DMS53 treated with DMSO at 0.1 percent for 48 hours (cell line): Measurements from ENCODE around the gene ZC3H12A.
"Not testable (repeated sequence)": the region's sequence is repeated elsewhere in the genome, so short reads cannot be mapped to it uniquely, and the experiment has no call there.

Experiments used
- DNase-seq: peaks from one replicate; lab custom pipeline; 2025; ENCODE audit not compliant: unreplicated experiment; lab: John Stamatoyannopoulos, UW

ZC3H12A gene

DNA sequence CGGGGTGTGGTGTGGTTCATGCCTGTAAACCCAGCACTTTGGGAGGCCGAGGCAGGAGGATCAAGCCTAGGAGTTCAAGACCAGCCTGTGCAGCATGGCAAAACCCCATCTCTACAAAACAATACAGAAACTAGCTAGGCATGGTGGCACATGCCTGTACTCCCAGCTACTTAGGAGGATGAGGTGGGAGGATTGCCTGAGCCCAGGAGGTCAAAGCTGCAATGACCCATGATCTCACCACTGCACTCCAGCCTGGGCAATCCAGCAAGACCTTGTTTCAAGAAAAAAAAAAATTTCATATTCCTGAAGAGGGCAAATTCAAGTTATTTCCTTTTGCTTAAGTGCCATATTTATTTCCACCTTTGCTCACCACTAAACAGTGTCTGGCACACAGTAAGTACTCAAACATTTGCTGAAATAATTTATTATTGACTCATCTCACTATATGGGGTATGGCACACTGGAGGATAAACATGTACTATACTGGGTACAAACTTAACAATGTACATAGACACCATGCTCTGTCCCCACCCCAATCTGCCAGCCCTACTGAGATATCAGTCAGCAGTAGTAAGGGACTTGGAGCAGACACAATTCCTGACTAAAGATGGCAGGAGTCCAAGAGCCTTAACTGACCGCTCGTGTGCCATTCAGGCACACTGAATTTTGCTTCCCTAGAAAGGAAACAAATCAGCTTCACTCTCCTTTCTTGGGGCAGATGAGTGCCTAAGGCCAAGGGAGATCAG, 24.7 kb downstream of the ZC3H12A start:
- DNase-seq = peak; percentile 53

- DNase-seq = no peak
Measured at GRCh38 chr1:37501661-37502060, 27.3 kb downstream of the ZC3H12A start.

- no peak for DNase-seq
Measured at GRCh38 chr1:37502104-37502503, 27.7 kb downstream of the ZC3H12A start.

GRCh38 chr1:37502791-37503190, 28.4 kb downstream of the ZC3H12A start:
- DNase-seq = not testable (repeated sequence)

DNA sequence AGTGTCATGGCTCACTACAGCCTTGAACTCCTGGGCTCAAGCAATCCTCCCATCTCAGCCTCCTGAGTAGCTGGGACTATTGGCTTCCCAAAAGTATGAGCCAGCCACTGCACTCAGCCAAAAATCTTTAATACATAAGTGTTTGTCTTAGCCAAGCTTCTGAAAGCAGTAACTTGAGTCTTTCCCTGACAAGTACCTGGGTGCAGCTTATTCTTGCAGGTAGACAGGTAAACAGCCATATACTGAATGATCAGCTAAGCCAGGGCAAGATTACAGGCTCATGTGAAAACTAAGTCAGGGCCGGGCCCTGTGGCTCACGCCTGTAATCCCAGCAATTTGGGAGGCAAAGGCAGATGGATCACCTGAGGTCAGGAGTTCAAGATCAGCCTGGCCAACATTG, 32.4 kb downstream of the ZC3H12A start:
- no peak for DNase-seq

- no peak for DNase-seq
Measured at GRCh38 chr1:37509181-37509580, 34.8 kb downstream of the ZC3H12A start.

GRCh38 chr1:37513795-37514349, 39.5 kb downstream of the ZC3H12A start:
- DNase-seq = peak; percentile 26

GRCh38 chr1:37514350-37515184, 40.2 kb downstream of the ZC3H12A start, which contains the start of gene MEAF6:
Gene MEAF6 (minus strand): TSS chr1:37514766. CDS start chr1:37514746, 20 bp downstream.
- peak; percentile 89 for DNase-seq

- no peak for DNase-seq
Measured at GRCh38 chr1:37515185-37516034, 41.0 kb downstream of the ZC3H12A start.

DNA sequence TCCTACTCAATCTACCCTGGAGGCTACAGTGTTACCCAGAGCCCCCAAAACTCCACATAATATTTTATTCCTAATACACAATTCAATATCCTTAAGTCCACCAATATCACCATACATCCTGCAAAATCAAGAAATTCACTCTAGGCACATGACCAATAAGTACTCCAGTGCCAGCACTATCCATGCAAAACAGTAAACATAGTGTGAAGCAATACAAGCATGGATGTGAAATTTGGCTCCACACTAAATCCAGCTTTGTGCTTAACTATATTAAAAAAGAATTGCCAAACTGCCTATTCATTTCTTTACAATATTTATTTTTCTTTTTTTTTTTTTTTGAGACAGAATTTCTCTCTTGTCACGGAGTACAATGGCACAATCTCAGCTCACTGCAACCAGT, 43.2 kb downstream of the ZC3H12A start:
- DNase-seq = no peak

GRCh38 chr1:37518241-37518640, 43.9 kb downstream of the ZC3H12A start:
- DNase-seq = not testable (repeated sequence)

DNA sequence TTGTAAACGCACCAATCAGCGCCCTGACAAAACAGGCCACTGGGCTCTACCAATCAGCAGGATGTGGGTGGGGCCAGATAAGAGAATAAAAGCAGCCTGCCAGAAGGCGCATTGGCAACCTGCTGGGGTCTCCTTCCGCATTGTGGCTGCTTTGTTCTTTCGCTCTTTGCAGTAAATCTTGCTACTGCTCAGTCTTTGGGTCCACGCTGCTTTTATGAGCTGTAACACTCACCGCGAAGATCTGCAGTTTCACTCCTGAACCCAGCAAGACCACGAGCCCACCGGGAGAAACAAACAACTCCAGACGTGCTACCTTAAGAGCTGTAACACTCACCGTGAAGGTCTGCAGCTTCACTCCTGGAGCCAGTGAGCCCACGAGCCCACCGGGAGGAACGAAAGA, 44.5 kb downstream of the ZC3H12A start:
- DNase-seq = not testable (repeated sequence)

- no peak for DNase-seq
Measured at GRCh38 chr1:37519613-37520012, 45.2 kb downstream of the ZC3H12A start.

DNA sequence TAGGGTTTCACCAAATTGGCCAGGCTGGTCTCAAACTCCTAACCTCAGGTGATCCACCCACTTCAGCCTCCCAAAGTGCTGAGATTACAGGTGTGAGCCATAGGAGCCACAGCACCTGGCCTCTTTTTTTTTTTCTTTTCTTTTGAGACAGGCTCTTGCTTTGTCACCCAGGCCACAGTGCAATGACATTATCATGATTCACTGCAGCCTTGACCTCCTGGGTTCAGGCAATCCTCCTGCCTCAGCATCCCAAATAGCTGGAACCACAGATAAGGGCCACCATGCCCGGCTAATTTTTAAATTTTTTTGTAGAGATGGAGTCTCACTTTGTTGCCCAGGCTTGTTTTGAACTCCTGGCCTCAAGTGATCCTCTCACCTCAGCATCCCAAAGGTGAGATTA, 55.5 kb downstream of the ZC3H12A start:
- DNase-seq = not testable (repeated sequence)

DNA sequence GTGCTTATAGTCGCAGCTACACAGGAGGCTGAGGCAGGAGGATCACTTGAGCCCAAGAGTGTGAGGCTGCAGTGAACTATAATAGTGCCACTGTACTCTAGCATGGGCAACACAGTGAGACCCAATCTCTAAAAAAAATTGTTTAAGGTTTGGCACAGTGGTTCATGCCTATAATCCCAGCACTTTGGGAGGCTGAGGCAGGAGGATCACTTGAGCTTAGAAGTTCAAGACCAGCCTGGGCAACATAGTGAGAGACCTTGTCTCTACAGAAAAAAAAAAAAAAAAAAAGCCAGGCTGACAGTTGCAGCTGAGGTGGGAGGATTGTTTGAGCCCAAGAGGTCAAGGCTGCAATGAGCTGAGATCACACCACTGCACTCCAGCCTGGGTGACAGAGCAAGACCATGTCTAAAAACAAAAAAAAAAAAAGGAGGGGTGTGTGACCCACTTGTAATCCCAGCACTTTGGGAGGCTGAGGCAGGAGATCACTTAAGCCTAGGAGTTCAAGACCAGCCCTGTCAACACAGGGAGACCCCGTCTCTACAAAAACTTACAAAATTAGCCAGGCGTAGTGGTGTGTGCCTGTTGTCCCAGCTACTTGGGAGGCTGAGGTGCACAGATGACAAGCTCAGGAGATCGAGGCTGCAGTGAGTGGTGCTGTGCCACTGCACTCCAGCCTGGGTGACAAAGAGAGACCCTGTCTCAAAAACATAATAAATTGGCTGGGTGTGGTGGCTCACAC, 58.2 kb downstream of the ZC3H12A start:
- not testable (repeated sequence) for DNase-seq

DNA sequence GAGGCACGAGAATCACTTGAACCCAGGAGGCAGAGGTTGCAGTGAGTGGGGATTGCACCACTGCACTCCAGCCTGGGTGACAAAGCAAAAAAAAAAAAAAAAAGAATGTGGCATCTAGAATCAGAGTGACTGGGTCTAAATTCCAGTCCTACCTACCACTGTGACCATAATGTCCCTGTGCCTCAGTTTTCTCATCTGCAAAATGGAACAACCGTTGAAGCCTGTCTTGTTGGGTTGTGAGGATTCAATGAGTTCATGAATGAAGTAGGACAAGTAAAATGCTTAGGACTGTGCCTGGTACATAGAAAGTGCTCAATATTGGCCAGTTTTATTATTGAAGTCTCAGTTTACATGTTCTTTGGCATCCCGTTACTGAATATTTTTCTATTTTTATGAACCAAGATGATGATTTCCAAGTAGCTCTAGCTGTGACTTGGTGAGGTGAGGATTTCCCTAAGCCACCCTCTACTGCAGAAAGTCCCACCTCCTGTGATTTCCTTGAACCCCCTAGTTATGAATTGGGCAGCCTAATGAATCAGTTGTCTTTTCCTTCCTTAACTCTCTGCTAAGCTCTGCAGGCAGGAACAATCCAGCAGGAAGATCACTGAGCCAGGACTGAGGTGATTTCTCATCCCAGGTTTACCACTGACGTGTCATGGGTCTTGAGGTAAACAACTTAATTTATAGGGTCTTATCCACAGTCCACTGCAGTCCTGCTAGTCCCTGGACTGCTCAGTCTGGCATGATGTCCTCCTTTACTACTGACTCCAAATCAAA, 59.1 kb downstream of the ZC3H12A start:
- DNase-seq = no peak
